ENCODE measurements around the gene KCNQ5.
"Not testable (repeated sequence)": the region's sequence is repeated elsewhere in the genome, so short reads cannot be mapped to it uniquely, and the experiment has no call there.

The KCNQ5 gene

DNA sequence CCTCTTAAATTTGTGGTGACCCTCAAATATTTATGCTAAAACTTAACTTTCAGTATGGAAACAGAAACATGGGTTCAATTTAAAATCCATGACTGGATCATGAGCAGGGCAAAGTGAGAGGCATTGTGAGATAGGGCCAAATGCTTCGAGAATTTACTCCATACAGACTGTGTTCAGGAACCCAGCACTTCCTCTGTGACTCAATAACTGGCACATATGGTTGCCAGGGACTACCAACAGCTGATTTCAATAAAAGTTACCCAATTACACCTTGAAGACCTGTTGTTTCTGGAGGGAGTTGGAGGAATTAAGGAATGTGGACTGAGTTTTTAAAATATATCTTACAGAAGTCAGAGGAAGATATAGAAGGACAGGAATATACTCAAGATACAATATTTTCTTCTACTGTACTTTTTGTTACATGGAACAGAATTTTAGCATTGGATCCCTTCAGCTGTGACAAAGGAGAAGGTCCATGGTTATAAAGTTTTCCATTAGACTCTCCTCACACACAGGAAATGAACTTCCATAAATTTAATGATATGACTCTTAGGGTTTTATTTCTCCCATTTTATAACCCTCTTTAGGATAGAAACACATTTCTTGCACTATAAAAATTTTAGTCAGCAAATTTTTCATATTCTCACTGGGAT lies 344.9 kb downstream of the KCNQ5 start:
- no peak for DNase-seq

DNA sequence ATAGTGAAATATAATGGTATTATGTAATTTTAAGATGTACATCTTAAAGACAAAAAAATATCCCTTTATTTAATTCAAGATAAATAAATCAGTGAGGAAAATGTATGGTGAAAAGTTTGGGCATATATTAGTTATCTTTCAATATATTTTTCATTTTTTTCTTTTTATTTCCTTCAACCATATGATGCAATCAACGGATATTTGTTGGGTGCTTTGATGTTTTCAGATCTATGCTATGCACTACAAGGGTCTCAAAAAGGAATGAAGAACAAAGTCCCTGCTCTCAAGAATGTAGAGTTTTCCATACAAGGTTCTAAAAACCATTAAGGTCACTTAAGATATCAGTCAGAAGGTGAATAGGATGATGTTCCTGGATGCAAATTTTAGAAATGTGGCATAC lies 345.5 kb downstream of the KCNQ5 start:
- DNase-seq: no peak

DNA sequence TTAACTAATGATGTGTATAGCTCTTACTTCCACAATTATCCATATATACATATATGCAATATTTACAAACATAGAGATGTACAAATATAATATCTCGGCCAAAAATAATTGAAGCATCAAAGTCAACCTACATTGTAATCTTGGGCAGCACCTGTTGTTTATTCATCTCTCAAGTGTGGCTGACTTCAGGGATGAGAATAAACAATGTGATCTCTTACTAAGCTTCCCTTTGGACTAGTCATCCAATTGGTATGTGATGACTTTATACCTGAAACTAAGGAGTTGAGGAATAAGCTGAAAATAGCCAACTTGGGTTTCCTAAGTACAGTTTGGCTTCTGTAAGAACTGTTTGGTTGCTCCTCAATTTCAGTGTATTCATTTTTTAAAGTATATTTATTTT lies 346.8 kb downstream of the KCNQ5 start:
- DNase-seq: no peak

DNA sequence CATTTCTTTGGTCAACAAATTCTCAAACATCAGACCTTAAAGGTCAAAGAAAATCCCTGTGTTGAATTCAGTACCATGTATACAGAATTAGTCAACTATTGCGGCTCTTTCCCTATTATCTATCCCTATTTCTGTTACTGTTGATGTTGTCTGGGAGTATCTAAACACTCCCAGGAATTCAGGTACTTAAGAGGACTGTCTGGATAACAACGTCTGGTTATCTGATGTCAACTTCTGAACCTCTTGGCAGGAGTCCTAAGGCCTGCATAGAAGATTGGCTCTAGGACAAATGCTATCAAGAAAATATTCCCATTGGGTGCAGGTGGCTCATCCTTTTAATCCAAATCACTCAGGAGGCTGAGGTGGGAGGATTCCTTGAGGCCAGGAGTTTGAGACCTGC lies 347.8 kb downstream of the KCNQ5 start:
- no peak for DNase-seq

DNA sequence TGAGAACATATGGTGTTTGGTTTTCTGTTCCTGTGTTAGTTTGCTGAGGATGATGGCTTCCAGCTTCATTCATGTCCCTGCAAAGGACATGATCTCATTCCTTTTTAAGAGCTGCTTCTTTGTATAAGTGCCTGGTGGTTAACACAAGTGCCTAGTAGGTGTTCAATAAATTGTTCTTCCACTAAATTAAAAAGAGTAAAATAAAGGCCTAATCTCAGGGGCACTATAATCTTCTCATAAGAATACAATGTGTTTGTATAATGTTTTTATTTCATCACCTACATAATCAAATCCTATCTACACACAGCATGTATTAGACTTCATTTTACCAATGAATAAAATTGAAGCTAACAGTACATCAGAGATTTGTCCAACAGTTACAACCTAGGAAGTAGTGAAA lies 350.7 kb downstream of the KCNQ5 start:
- peak; percentile 76 for DNase-seq

DNA sequence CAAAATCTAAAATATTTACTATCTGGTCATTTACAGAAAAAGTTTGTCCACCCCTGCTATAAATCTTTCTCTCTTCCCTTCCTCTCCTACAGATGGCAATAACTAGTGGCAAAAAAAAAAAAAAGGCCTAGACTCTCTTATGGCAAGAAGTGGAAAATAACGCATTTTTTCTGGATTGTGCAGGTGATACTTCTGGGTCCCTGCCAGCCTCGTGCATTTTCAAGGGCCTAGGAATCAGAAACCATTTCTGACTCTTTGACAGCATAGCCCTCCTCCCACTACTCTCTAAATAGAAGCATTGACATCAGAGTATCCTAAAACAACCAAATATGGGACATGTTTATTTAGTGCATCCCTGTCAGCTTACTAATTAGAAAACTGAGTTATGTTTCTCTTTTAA lies 352.4 kb downstream of the KCNQ5 start:
- peak; percentile 80 for DNase-seq

DNA sequence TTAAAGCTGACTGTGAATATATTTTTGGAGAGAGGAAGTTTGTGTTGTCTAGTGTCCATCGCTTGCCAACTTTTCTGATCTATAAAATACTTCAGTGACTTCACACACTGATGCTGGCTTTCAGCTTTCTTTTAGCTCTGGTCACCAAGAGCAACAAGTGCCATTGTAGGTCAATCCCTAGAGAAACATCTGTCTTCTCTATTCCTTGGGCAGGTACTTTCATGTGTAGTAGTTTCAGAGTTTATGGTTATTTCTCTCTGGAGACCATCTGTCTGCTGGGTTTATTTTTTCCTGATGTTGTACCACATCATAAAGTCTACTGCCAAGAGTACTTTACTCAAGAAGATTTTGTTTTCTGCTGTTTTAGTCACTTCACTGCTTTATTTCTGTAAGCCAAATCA lies 353.5 kb downstream of the KCNQ5 start:
- DNase-seq: peak; percentile 29

DNA sequence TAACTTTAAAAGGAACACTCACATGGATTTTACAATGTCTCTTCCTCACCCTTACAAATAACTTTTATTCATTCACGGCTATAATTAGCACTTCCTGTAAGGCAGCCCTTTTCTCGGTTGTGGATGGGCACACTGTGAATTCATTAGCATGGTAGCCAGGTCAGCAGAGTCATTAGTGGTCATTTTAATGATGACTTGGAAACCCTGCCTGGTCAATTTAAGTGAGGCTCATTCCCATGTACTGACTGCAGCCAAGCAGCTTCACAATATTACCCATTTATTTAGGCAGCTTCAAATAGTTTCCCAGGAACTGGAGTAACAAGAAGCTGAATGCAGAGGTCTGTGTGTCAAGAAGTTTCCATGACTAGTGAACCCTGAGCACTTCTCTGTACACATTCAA lies 354.6 kb downstream of the KCNQ5 start:
- DNase-seq: no peak

DNA sequence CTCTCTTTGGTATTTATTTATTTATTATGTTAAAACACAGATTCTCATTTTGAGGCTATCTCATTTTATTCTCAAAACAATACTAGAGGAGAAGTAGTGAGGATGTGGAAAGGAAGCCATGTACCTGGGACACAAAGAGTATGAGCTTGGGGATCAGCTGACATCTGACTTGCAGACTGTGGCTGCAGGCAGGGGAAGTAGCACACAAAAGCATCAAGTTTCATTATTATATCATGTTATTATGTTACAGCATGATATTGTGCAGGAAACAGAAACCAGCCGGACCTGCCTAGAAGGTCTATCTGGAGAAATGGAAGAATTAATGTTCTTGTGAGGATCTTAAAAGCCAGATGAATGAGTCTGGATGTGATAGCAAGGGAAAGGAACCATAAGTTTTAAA lies 355.2 kb downstream of the KCNQ5 start:
- no peak for DNase-seq

DNA sequence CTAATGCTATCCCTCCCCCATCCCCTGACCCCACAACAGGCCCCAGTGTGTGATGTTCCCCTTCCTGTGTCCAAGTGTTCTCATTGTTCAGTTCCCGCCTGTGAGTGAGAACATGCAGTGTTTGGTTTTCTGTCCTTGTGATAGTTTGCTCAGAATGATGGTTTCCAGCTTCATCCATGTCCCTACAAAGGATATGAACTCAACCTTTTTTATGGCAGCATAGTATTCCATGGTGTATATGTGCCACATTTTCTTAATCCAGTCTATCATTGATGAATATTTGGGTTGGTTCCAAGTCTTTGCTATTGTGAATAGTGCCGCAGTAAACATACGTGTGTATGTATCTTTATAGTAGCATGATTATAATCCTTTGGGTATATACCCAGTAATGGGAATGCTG lies 356.9 kb downstream of the KCNQ5 start:
- DNase-seq: not testable (repeated sequence)

DNA sequence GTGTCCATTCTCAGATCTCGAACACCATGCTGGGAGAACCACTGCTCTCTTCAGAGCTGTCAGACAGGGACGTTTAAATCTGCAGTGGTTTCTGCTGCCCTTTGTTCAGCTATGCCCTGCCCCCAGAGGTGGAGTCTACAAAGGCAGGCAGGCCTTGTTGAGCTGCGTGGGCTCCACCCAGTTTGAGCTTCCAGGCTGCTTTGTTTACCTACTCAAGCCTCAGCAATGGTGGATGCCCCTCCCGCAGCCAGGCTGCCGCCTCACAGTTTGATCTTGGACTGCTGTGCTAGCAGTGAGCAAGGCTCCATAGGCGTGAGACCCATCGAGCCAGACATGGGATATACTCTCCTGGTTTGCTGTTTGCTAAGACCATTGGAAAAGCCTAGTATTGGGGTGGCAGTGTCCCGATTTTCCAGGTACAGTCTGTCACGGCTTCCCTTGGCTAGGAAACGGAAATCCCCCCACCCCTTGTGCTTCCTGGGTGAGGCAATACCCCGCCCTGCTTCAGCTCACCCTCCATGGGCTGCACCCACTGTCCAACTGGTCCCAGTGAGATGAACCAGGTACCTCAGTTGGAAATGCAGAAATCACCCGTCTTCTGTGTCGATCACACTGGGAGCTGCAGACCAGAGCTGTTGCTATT lies 362.4 kb downstream of the KCNQ5 start:
- not testable (repeated sequence) for DNase-seq

DNA sequence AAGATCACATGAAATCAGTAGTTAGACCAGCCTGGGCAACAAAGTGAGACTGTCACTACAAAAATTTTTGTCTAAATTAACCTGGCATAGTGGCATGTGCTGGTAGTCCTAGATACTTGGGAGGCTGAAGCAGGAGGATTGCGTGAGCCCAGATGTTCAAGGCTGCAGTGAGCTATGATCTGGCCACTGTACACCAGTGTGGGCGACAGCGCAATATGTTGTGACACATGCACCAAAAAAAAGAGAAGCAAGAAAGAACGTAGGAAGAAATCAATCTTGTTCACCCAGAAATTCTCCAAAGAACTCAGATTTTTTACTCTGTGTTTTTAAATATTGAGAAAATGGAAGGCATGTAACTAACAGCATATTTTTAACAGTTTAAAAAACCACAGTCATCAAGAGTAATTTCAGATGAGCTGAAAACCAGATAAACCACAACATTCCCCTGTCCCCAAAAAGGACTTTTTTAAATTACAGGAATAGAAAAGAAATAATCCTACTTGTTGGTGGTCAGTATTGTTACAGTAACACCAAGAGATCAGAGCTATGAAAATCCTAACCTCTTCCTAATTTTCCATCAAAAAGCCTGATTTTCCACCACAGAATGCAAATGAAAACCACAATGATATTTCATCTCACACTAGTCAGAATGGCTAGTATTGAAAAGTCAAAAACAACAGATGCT lies 363.3 kb downstream of the KCNQ5 start:
- no peak for DNase-seq

DNA sequence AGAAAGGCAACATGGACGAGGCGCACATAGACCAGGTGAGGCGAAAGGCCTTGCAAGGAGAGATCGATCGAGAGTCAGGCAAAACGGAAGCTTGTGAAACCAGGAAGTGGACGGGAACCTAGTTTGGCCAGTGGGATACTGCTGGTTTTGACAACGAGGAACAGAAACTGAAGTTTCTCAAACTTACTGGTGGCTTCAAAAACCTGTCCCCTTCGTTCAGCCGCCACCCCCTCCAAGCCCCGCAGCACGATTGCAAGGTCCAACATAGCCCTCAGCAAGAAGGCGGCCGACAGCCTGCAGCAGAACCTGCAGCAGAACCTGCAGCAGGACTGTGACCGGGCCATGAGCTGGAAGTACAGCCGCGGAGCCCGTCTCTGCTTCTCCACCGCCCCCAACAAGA lies 365.4 kb downstream of the KCNQ5 start:
- no peak for DNase-seq

DNA sequence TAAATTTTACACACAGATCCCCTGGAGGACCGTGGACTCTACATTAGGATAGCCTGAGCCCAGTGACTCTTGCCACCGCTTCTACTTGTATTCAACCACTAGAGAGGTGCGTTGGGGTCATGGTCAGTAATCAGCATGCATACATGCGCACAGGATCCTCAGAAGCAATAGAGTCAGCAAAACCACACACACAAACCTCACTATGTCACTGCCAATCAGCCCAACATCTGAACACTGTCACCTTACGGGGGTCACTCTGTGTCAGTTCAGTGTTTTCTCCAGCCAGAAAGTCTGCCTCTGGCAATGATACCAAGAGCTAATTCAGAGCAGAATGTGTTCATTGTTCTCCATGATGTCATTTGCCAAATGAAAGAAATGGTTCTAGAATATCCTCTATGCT lies 378.1 kb downstream of the KCNQ5 start:
- DNase-seq: no peak

DNA sequence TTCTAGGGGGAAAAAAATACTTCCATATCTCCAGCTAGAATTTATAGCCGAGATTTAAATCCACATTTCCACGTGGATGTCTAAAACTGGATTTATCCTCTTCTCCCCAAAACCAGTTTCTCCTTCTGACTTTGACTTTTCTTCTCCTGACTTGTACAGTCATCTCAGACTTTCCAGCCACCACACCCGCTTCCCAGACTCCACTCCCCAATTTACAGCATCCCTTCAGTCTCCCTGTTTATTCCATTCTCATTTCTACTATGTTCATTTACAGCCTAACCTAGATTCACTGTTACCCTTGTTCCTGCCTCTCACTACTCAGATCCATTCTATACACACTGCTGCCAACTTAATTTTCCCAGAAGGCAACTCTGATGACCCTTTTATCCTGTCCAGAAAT lies 378.6 kb downstream of the KCNQ5 start:
- no peak for DNase-seq

DNA sequence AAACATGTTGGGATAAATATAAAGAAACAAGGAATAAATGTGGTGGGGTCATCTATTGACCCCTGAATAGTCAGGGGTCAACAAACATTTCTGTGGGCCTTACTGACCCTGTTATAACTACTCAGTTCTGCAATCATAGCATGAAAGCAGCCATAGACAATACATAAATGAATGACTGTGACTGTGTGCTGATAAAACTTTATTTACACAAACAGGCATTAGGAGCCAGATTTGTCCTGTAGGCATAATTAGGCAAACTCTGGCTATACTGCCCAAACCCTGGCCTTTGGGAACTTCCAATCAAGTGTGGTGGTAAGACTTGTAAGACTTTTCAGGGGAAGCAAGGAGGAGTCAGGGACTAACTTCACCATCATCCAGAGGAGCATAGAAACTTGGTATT lies 380.7 kb downstream of the KCNQ5 start:
- no peak for DNase-seq

DNA sequence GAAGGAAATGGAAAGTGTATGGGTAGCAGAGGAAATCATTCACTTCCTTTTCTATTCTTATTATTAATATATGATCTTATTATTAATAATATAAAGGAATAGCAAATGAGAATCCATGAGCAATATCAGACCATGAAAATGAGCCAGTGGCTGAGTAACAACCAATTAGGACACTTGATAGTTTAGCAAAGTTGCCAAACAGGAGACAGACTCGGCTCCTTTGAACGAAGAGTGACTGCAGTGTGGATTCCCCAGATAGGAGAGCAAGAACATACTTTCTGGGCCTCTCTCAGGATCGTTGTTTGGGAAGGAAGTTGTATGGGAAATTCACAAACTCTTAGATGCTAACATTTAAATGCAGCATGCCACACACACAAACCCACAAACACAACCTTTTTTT lies 381.4 kb downstream of the KCNQ5 start:
- no peak for DNase-seq

DNA sequence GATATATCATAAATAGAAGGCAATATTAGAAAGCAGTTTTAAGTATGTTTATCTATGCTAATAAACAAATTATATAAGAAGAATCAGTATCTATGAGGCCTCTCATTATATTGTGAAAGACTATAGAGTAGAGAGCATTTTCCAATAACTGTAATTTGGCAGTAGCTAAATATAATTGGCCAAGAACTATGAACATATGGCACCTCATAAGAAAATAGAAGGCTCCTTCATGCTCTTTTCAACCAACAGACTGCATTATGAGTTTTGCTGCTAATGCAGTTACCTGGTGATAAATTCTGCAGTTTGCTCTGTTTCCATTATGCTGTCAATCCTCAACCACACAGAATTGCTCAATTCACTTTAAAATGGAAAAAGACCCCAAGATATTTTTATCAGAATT lies 382.4 kb downstream of the KCNQ5 start:
- DNase-seq: no peak

DNA sequence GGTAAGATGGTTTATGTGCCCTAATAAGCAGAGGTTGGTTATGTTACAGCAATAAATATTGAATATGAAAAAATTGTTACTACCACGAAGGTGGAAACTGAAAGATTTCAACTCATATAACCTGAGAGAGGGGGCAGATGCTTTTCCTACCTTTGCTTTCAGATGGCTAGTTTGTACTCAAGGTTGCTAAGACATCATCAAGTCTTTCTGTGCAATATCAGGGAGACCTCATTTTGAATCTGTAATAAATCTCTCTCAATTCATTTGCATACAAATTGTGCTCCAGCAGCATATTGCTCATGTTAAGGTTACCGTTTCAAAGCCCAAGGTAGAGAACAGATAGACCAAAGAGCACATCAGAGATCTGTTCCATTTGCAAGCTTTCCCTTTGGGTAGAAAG lies 383.0 kb downstream of the KCNQ5 start:
- DNase-seq: no peak

DNA sequence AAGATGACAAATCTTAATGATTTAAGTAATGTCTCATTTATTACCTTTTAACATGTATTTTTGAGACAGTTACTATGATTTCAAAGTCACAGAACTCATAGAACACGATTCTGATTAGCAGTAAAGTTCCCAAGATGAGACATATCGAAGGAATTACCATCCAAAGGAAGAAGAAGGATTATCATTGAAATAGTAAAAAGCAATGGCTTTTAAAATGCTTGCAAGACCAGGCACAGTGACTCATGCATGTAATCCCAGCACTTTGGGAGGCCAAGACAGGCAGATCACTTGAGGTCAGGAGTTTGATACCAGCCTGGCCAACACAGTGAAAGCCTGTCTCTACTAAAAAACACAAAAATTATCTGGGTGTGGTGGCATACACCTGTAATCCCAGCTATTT lies 384.3 kb downstream of the KCNQ5 start:
- no peak for DNase-seq

DNA sequence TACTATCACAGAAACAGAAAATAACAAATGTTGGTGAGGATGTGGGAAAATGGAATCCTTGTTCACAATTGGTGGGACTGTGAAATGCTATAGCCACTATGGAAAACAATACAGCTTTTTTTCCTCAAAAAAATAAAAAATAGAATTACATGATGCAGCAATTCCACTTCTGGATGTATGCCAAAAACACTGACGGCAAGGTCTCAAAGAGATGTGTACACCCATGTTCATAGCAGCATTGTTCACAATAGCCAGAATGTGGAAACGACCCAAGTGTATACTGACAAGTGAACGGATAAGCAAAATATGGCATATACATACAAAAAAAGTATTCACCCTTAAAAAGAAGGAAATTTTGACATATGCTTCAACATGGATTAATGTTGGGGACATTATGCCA lies 390.1 kb downstream of the KCNQ5 start:
- no peak for DNase-seq

DNA sequence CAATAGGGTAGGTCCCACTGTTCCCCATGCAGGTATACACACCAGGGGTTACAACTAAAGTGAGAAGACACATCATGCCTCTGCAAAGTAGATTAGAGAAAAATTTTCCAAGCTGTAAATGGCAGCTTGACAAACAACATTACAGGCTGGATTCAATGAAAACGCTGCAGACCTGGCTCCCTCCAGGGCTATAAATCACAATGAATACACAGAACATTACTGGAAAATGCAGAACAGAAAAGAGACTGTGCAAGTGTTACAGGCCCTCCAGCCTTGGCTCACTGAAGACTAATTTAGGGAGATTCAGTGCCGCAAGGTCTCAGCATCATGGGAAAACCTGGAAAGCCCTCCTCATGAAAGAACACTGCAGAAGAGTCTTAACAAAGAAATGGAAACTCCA lies 395.6 kb downstream of the KCNQ5 start:
- peak; percentile 14 for DNase-seq

DNA sequence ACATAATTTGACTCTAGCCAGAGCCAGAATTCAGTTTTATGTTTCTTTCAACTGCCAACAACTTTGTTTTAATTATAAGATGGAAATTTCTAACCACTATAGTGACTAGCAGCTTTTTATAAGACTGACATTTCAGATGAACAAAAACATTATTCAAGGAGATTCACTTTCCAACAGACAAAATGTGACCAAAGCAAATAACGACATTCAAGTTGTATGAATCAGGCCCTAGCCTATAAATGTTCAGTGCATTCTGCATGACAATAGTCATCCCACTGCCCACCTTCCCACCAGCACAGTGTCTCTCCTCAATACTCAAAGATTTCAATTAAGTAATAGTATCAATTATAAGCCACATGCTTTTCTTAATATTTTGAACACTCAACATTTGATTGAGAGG lies 402.7 kb downstream of the KCNQ5 start:
- no peak for DNase-seq

DNA sequence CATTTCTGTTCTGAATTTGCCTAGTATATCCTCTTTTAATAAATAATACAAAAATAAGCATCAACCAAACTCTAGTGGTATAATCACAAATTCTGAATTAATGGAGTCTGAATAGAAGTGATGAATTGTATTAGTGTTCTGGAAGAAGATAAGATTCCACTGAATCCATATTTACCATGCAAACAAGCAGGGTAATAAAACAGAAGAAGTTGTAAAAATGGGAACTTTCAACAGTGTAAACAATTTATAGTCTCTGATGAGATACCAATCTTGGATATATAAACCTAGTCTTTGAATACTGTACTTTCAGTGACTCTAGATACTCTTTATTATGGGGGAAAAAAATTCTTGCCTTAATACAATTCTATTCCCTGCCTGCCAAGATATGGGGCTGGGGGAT lies 405.8 kb downstream of the KCNQ5 start:
- DNase-seq: no peak
